ENCODE data around the gene STXBP5.

- TF ChIP-seq POLR2A (IDR thresholded peaks at IDR 0.05; ENCODE audit: low read depth, low read length) (no peak), POLR2AphosphoS5 (IDR thresholded peaks at IDR 0.05; ENCODE audit: low read depth, low read length) (no peak), TAF1 (IDR thresholded peaks at IDR 0.05; ENCODE audit: borderline replicate concordance, low read depth, low read length) (no peak)
Observed at GRCh38 chr6:147166360-147166944, 37.8 kb upstream of the STXBP5 start.

Data from GM12892 (cell line).